HFF-Myc (cell line): ENCODE data around the gene HBZ.

Source experiments
- DNase-seq: peaks from one replicate; pipeline ENCODE4 v3.0.0-alpha.2; 2011; ENCODE audit warnings: low read depth; ENCODE audit errors: extremely low read depth
- H3K4me3 ChIP-seq: replicated peaks from 2 replicates; pipeline ENCODE4 v1.5.1; 2011; ENCODE audit warnings: low read depth, mild to moderate bottlenecking, control low read depth, low read length
- CTCF ChIP-seq: IDR thresholded peaks from 2 replicates; pipeline ENCODE4 v1.5.1; 2012; ENCODE audit warnings: mild to moderate bottlenecking, low read depth, low read length, control low read depth; ENCODE audit errors: missing control alignments

The HBZ gene

GRCh38 chr16:152141-153128 is at the start of gene HBZ:
TSS of gene HBZ (plus strand) at chr16:152644. CDS start at chr16:152910, 266 bp downstream.
- H3K4me3 ChIP-seq: no peak within 1 kb of the TSS
- no peak for TF ChIP-seq CTCF
- no peak for DNase-seq

- no peak for TF ChIP-seq CTCF
- no peak overlapping the region for H3K4me3 ChIP-seq
- DNase-seq: no peak
Measured at GRCh38 chr16:104355-104754, 48.1 kb upstream of the HBZ start.

GRCh38 chr16:104928-105327 is 47.5 kb upstream of the HBZ start:
- no peak for DNase-seq
- no peak overlapping the region for H3K4me3 ChIP-seq
- no peak for TF ChIP-seq CTCF

GRCh38 chr16:105521-105920 is 46.9 kb upstream of the HBZ start:
- DNase-seq: no peak
- TF ChIP-seq CTCF: no peak
- H3K4me3 ChIP-seq: no peak overlapping the region

- H3K4me3 ChIP-seq: no peak overlapping the region
- TF ChIP-seq CTCF: peak; percentile 85
- DNase-seq: peak; percentile 67
Measured at GRCh38 chr16:106623-107324, 45.7 kb upstream of the HBZ start.

- DNase-seq: no peak
- no peak overlapping the region for H3K4me3 ChIP-seq
- TF ChIP-seq CTCF: no peak
Measured at GRCh38 chr16:112153-112840, 40.1 kb upstream of the HBZ start.
